NCI-H1417 treated with DMSO at 0.1 percent for 48 hours (cell line): ENCODE results near the gene DNM1.
"Not testable (repeated sequence)": the region's sequence is repeated elsewhere in the genome, so short reads cannot be mapped to it uniquely, and the experiment has no call there.

ENCODE experiments used
- DNase-seq: peaks from one replicate; lab custom pipeline; 2025; lab: John Stamatoyannopoulos, UW

DNM1 gene

DNA sequence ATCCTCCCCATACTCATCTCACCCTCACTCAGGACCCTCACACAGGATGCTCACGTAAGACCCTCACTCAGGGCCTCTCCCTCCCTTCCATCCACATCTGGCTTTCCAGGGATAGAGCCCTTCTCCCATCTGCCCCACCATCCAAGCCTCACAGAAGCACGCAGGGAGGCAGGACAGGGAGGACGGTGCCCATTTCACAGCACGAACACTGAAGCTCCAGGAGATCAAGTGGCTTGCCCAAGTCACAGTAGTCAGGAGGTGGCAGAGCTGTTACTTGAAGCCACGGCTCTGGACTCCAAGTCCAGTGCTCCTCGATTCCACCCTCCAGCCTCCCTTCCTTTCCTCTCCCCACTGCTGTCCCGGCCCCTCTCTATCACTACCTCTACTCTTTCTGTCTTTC, 21.7 kb downstream of the DNM1 start:
- no peak for DNase-seq

DNA sequence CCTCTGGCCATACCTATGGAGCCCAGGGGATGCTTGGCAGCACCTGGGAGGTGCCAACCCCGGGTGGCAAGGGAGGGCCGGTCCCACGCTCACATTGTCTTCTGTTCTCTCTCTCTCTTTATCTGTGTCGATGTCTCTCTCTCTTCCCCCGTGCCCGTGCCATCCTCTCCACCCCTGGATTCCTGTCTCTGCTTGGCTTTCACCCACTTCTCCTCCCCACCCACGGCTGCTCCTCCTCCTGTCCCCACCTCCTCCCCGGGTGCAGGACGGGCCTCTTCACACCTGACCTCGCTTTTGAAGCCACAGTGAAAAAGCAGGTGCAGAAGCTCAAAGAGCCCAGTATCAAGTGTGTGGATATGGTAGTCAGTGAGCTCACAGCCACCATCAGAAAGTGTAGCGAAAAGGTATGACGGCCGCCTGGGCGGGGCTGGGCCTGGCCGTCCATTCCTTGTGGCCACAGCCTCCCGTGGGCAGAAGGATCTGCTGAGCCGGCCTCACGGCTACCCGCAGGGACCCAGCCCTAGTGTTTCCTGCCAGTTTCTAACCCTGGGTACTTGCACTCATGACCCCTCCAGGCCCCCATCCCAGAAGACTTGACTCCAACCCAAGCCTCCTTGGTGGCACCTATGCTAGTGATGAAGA, 22.7 kb downstream of the DNM1 start:
- DNase-seq, result no peak

DNA sequence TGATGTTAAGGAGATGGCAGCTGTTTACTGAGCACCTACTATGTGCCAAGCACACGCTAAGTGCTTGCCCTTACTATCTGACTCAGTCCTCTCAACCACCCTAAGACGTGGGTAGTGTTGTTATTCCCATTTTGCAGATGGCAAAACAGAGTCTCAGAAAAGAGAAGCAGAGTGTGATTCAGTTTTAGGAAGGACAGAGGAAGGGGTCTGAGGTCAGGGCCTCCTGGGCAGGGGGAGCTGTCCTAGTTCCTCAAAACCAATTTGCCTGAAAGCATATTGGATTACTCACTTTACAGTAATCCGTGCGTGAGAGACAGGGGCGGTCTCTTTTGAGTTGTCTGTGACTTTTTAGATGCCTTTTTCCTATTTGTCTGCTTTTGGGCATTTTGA, 23.2 kb downstream of the DNM1 start:
- no peak for DNase-seq

GRCh38 chr9:128230897-128231296, 27.7 kb downstream of the DNM1 start:
- DNase-seq, result not testable (repeated sequence)

DNA sequence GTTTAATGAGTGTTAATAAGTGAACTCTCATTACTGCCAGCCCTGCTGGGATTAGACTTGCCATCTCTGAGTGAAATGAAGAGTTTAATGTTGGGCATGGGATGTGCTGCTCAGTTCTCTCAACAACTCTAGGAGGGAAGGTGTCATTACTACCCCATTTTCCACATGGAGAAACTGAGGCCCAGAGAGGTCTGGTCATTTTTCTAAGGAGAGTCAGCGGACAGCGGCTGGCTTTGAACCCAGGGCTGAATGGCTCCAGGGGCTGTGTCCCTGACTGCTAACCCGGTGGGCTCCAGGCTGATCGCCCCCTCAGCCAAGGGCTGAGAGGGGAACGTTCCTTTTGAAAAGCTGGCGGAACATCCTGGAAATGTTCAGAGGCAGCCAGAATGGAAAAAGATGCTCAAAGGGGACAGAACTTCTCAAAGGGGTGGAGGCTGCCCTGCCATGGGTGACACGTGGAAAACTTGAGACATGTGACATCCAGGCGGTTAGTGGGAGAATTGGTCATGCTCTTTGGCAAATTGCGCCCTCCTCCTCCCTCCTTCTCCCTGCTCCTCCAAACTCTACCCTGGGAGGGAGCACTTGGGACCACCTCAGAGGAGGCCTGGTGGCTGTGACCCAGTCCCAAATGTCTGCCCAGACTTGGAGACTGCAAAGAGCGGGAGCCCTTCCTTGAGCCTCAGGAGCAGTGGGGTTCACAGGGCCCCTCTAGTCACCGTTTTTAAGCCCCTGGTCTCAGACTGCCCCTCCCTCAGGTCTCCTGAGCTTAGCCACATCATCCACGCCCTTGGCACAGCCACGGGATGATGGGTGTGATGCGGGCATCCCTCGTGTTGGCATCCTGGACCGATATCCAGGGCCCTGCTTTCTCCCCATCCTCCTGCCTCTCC, 28.7 kb downstream of the DNM1 start:
- DNase-seq, result no peak

DNA sequence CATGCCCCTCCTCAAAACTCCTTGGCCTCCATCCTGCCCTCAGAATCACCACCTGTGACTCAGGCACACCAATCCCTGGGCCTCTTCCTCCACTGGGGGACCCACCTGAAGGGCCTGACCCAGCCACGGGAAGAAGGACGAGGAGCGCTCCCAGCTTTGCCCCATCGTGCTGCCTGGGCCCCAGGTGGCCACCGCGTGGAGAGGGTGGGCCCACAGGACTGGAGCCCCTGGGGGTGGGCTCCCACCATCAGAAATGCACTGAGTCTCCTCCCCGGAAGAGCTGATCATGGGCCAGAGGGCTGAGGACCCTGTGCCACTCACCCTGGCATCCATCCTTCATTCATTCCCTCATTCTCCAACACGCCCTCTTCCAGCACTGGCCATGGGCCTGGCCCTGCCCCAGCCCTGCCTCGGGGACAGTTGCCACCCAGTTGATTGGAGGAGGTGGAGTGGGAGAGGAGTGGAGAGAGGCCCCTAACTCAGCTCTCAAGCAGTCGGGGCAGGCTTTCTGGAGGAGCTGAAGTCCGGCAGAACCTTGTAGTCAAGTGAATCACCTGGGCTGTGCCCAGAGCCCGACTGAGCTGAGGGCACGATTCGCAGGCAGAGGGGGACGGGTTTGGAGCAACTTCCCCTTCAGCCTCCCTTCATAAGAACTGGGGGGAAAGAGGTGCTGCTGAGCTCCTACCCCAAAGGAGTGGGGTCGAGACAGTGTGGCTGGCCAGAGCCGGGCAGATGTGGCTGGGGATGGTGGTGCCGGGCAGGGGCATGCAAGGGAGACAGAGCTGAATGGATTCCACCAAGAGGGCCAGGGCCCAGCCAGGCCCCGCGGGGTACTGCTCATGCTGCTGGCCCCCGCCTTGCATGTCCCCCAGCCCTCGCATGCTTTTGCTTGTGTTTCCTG, 29.6 kb downstream of the DNM1 start:
- no peak for DNase-seq

- DNase-seq, result no peak
Measured at GRCh38 chr9:128233817-128234406, 30.7 kb downstream of the DNM1 start.

DNA sequence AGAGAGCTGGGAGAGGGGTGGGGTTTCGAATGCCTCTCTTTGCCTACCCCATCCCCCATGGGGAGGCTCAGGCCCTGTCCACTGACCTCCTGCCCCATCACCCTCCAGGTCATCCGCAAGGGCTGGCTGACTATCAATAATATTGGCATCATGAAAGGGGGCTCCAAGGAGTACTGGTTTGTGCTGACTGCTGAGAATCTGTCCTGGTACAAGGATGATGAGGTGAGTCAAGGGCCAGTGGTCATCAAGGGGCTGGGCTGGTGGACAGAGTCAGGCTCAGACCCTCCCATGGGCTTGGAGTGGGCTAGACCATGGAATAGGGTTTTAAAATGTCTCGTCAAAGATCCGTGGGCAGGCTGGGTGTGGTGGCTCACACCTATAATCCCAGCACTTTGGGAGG, 38.9 kb downstream of the DNM1 start:
- DNase-seq, result no peak

DNA sequence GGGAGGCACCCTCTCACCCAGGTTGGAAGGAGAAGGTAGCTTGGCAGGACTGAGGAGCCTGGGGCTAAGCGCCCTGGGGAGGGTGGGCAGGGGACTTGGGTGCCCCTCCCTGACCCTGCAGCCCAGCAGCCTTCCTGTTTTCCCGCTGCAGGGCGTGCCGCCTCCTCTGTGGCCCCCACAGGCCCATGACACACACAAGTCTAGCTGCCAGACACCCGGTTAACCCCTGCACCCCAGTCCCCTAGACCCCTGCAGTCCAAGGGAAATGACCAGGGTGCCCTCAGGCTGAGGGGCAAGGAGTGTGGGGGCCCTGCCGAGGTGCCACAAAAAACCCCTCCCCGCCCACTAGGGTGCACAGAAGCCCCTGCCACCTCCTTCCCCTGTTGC, 39.6 kb downstream of the DNM1 start:
- DNase-seq, result no peak

DNA sequence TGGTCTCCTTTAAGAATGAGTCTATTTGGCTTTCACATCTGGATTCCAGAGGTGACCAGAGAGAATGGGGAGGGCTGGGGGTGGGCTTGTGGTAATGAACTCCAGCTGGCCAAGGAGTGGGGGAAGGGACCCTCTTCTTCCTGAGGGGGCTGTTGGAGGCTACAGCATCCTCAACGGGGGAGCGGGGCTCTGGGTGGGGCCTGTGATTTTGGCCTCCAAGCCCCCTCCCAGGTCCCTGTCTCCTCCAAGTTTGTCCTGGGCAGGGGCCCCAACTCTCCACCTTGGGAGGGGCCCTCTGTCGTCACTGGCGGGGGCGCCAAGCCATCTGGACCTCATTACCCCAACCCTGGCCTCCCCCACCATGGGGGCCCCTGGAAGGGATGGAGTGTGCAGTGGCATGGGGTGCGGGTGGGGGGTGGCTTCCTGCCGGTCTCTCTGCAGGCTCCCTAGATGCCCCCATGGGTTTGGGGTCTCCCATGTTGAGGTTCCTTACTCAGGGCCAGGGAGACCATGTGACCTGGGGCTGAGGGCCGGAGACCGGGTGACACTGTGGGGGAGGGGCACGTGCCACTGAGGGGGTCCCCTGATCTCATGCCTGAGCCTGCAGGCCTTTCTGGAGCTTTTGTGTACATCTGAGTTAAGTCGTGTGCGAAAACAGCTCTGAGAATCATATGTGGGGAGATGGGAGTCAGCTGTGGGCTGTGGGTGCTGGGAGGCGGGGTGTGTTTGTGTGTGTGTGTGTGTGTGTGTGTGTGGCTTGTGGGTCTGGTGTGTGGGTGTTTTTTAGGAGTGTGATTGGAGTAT, 40.2 kb downstream of the DNM1 start:
- no peak for DNase-seq

DNA sequence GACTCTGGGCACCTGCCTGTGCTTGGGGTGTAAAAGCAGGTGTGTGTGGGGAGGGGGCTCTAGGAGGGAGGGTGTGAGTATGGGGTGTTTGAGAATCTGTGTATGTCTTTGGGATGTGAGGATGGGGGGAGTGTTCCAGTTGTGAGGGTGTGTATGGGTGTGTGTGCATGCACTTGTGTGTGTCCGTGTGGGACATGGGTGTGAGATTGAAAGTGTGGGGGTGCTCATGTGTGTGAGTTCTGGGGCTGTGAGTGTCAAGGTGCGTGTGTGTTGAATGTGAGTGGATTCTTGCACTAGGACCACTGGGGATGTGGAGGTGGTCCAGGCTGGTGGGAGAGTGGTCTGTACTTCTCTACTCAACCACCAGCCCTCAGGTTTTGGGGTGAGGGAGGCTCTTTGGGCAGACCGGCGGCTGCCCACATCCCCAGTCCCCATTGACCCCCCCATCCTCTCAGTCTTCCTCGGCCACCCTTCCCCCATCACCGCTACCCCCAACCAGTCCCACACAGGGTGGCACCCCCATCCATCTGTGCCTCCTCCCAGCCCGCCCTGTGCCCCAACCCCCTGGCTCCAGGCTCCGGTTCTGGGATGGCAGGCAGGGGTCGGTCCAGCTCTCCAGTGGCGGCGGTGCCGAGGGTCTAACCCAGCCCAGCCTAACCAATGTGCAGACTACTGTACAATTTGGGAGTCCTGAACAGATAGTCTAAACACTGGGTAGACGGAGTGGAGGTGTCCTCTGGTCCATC, 41.1 kb downstream of the DNM1 start:
- DNase-seq, result no peak

DNA sequence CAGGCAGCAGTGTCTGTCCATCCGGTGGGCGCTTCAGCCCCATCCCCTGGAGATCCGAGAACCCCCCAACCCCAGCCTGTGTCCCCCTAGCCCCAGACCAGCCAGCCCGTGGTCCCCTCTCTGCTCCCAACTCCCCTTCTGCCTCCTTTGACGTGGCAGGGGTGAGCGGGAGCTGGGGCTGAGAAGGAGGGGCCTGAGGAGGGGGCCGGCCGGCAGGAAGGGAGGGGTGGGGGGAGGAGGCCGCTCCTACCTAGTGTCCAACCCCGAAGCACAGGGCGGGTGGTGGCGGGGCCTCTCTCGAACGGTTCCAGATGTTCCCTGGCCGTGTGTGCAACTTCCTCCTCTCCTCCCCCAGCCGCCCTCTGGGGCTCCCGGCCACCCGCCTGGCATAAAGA, 41.7 kb downstream of the DNM1 start:
- DNase-seq, result no peak

- no peak for DNase-seq
Measured at GRCh38 chr9:128245421-128246151, 42.4 kb downstream of the DNM1 start.

GRCh38 chr9:128246471-128246870, 43.3 kb downstream of the DNM1 start:
- DNase-seq, result no peak

DNA sequence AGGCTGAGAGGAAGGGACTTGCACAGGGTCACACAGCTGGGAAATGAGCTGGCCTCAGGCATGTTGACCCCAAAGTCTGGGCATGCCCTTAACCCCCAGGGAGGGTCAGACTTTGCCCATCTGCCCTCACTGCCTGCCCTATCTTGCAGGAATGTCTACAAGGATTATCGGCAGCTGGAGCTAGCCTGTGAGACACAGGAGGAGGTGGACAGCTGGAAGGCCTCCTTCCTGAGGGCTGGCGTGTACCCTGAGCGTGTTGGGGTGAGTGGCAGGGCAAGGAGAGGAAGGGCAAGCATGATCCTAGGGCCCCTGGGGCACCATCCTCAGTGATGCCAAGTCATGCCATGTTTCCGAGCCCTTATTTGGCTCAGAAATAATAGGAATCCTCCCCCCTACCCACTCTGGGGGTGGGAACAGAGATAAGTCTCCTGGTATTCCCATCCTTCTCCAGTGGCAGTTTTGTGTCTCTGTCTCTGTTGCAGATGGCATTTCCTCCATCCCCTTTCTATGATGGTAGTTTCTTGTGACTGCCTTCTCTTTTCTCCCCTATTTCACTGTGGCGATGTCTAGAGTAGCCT, 44.1 kb downstream of the DNM1 start:
- no peak for DNase-seq

DNA sequence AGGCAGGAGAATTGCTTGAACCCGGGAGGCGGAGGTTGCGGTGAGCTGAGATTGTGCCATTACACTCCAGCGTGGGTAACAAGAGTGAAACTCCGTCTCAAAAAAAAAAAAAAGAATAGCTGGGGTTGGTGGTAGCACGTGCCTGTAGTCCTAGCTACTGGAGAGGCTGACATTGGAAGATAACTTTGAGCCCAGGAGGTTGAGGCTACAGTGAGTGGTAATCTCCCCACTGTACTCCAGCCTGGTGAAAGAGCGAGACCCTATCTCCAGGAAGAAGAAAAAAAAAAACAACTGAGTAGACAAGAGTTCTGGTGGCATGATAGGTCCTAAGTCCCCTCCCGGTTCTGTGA, 46.4 kb downstream of the DNM1 start:
- no peak for DNase-seq

DNA sequence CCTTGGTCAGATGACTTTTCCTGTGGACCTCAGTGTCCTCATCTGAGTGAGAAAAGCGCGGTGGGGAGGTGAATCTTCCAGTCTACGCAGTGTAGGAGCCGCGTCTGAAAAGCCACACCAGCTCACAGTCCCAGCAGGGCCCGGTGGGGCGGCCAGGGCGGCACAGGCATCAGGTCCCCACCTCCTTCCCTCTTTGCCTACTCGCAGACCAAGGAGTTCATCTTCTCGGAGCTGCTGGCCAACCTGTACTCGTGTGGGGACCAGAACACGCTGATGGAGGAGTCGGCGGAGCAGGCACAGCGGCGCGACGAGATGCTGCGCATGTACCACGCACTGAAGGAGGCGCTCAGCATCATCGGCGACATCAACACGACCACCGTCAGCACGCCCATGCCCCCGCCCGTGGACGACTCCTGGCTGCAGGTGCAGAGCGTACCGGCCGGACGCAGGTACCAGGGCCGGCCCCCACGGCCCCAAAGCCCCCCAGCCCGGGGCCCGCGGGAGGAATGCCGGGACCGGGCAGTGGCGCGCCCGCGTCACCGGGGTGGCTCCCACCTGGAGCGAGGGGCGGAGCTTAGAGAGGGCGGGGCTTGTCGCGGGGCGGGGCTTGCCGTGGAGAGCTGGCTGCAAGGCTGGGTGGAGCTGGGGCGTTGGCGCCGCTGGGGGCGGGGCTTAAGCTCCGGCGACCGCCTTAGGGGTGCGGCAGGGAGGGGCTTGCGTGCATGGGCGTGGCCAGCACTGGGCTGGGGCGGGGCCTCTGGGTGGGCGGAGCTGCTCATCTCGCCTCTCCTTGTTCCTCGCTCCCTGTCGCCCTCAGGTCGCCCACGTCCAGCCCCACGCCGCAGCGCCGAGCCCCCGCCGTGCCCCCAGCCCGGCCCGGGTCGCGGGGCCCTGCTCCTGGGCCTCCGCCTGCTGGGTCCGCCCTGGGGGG, 47.0 kb downstream of the DNM1 start:
- no peak for DNase-seq
